Activated naive CD4-positive, alpha-beta T cell treated with anti-CD3 and anti-CD28 coated beads, Interleukin-2, amount 10 ng/mL, durations not matched to agents 7 days and 5 days (primary cell): Measurements from ENCODE around the gene KLK1.
A peak's percentile ranks its signal among the peaks of the same experiment; 100 is the strongest.

Source experiments
- CTCF ChIA-PET: fragments of 350-600 bp; sonication (Branson Sonifier 250); formaldehyde crosslinking; loops from one replicate; lab custom pipeline; 2021; ENCODE audit warnings: antibody characterized with exemption; lab: Charles Lee
- DNase-seq: peaks from one replicate; pipeline ENCODE4 v3.0.0-alpha.2; 2020
- H3K27ac Mint-ChIP-seq: one replicate; pipeline ENCODE4 v1.8.0; 2021; ENCODE audit warnings: mild to moderate bottlenecking, moderate library complexity, mixed read lengths
- H3K27me3 Mint-ChIP-seq: one replicate; pipeline ENCODE4 v1.8.0; 2021; ENCODE audit warnings: mild to moderate bottlenecking, mixed read lengths
- H3K36me3 Mint-ChIP-seq: one replicate; pipeline ENCODE4 v1.8.0; 2021; ENCODE audit warnings: mixed read lengths
- H3K4me1 Mint-ChIP-seq: one replicate; pipeline ENCODE4 v1.8.0; 2021; ENCODE audit warnings: mixed read lengths
- H3K4me3 Mint-ChIP-seq: one replicate; pipeline ENCODE4 v1.8.0; 2021; ENCODE audit warnings: mild to moderate bottlenecking, moderate library complexity, mixed read lengths
- H3K9me3 Mint-ChIP-seq: one replicate; pipeline ENCODE4 v1.8.0; 2021; ENCODE audit warnings: mixed read lengths

The KLK1 gene

DNA sequence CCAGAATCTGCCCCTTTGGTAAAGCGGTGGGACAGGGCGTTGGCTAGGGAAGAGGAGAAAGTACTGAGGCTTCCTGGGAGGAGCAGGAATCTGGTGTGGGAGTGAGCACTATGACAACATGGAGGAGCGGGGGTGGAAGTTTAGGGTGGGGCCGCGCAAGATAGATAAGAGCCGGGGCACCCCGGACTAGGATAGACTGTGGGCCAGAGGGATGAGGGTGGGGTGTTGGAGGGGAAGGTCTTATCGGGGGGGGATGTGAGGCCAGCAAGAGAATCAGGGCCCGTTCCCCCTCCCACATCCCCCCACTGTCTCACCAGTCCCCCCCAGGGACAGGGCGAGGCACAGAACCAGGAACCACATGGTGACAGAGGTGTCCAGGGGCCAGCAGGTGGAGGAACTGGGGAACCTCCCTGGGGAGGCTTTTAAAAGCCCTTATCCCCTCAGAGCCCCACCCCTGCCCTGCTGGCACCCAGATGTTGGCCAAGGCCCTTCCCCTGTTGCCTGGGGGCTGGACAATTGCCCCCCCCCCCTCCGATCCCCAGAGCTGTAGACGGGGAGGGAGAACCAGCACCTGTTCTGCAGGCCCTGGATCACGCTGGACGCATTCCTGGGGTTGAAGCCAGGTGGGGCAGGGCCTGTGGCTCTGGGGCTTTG, at the start of gene KLK1:
Gene KLK1 (minus strand): TSS at position 399 of the 654 bp plus-strand sequence. CDS start 39 bp downstream, at position 360.
- no peak within 1 kb of the TSS for H3K27ac Mint-ChIP-seq
- no peak for DNase-seq
- no peak within 1 kb of the TSS for H3K4me3 Mint-ChIP-seq
- peaks cover 76% of the 10 kb centered on the region for H3K27me3 Mint-ChIP-seq
- CTCF ChIA-PET: no interaction called here
- no peaks in the 10 kb centered on the region for H3K9me3 Mint-ChIP-seq
- H3K4me1 Mint-ChIP-seq: peaks cover 25% of the 10 kb centered on the region
- no peaks in the 10 kb centered on the region for H3K36me3 Mint-ChIP-seq

DNA sequence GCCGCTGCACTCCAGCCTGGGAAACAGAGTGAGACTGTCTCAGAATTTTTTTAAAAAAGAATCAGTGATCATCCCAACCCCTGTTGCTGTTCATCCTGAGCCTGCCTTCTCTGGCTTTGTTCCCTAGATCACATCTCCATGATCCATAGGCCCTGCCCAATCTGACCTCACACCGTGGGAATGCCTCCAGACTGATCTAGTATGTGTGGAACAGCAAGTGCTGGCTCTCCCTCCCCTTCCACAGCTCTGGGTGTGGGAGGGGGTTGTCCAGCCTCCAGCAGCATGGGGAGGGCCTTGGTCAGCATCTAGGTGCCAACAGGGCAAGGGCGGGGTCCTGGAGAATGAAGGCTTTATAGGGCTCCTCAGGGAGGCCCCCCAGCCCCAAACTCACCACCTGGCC, 49.5 kb upstream of the KLK1 start, which contains the start of gene KLK2:
Gene KLK2 (plus strand): TSS at position 384 of the 400 bp plus-strand sequence. CDS start 35 bp downstream, outside the sequence.
- Mint-ChIP-seq H3K27ac (no peak within 1 kb of the TSS), H3K36me3 (no peaks in the 10 kb centered on the region), H3K4me3 (no peak within 1 kb of the TSS), H3K27me3 (peaks cover 25% of the 10 kb centered on the region), H3K9me3 (no peaks in the 10 kb centered on the region), H3K4me1 (no peaks in the 10 kb centered on the region)
- no peak for DNase-seq
- CTCF ChIA-PET: no interaction called here

DNA sequence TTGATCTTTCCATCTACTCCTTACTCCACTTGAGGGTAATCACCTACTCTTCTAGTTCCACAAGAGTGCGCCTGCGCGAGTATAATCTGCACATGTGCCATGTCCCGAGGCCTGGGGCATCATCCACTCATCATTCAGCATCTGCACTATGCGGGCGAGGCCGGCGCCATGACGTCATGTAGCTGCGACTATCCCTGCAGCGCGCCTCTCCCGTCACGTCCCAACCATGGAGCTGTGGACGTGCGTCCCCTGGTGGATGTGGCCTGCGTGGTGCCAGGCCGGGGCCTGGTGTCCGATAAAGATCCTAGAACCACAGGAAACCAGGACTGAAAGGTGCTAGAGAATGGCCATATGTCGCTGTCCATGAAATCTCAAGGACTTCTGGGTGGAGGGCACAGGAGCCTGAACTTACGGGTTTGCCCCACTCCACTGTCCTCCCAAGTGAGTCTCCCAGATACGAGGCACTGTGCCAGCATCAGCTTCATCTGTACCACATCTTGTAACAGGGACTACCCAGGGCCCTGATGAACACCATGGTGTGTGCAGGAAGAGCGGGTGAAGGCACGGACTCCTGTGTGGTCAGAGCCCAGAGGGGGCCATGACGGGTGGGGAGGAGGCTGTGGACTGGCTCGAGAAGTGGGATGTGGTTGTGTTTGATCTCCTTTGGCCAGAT, 47.0 kb upstream of the KLK1 start:
- Mint-ChIP-seq H3K36me3 (no peaks in the 10 kb centered on the region), H3K27me3 (peaks cover 23% of the 10 kb centered on the region), H3K27ac (no peak overlapping the region), H3K9me3 (no peaks in the 10 kb centered on the region), H3K4me1 (no peaks in the 10 kb centered on the region), H3K4me3 (no peak overlapping the region)
- CTCF ChIA-PET: no interaction called here
- peak; percentile 28 for DNase-seq

DNA sequence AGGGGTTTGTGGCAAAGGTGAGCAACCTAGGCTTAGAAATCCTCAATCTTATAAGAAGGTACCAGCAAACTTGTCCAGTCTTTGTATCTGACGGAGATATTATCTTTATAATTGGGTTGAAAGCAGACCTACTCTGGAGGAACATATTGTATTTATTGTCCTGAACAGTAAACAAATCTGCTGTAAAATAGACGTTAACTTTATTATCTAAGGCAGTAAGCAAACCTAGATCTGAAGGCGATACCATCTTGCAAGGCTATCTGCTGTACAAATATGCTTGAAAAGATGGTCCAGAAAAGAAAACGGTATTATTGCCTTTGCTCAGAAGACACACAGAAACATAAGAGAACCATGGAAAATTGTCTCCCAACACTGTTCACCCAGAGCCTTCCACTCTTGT, 45.9 kb upstream of the KLK1 start:
- H3K27me3 Mint-ChIP-seq: peaks cover 31% of the 10 kb centered on the region
- no peak overlapping the region for H3K27ac Mint-ChIP-seq
- H3K36me3 Mint-ChIP-seq: no peaks in the 10 kb centered on the region
- CTCF ChIA-PET: no interaction called here
- H3K4me1 Mint-ChIP-seq: no peaks in the 10 kb centered on the region
- DNase-seq: no peak
- H3K9me3 Mint-ChIP-seq: no peaks in the 10 kb centered on the region
- H3K4me3 Mint-ChIP-seq: no peak overlapping the region

DNA sequence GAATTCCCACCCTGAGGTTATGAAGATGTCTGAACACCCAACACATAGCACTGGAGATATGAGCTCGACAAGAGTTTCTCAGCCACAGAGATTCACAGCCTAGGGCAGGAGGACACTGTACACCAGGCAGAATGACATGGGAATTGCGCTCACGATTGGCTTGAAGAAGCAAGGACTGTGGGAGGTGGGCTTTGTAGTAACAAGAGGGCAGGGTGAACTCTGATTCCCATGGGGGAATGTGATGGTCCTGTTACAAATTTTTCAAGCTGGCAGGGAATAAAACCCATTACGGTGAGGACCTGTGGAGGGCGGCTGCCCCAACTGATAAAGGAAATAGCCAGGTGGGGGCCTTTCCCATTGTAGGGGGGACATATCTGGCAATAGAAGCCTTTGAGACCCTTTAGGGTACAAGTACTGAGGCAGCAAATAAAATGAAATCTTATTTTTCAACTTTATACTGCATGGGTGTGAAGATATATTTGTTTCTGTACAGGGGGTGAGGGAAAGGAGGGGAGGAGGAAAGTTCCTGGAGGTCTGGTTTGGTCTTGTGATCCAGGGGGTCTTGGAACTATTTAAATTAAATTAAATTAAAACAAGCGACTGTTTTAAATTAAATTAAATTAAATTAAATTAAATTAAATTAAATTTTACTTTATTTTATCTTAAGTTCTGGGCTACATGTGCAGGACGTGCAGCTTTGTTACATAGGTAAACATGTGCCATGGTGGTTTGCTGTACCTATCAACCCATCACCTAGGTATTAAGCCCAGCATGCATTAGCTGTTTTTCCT, 38.1 kb upstream of the KLK1 start:
- Mint-ChIP-seq H3K9me3 (peaks cover 14% of the 10 kb centered on the region), H3K4me3 (no peak overlapping the region), H3K27me3 (peaks cover 38% of the 10 kb centered on the region), H3K36me3 (no peaks in the 10 kb centered on the region), H3K27ac (no peak overlapping the region), H3K4me1 (no peaks in the 10 kb centered on the region)
- no peak for DNase-seq
- CTCF ChIA-PET: no interaction called here

DNA sequence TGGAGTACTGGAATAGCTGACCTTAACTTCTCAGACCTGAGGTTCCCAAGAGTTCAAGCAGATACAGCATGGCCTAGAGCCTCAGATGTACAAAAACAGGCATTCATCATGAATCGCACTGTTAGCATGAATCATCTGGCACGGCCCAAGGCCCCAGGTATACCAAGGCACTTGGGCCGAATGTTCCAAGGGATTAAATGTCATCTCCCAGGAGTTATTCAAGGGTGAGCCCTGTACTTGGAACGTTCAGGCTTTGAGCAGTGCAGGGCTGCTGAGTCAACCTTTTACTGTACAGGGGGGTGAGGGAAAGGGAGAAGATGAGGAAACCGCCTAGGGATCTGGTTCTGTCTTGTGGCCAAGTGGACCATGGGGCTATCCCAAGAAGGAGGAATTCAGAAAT, 37.4 kb upstream of the KLK1 start:
- CTCF ChIA-PET: no interaction called here
- H3K36me3 Mint-ChIP-seq: no peaks in the 10 kb centered on the region
- H3K27ac Mint-ChIP-seq: no peak overlapping the region
- H3K4me1 Mint-ChIP-seq: no peaks in the 10 kb centered on the region
- peaks cover 37% of the 10 kb centered on the region for H3K27me3 Mint-ChIP-seq
- no peak overlapping the region for H3K4me3 Mint-ChIP-seq
- no peak for DNase-seq
- peaks cover 14% of the 10 kb centered on the region for H3K9me3 Mint-ChIP-seq

DNA sequence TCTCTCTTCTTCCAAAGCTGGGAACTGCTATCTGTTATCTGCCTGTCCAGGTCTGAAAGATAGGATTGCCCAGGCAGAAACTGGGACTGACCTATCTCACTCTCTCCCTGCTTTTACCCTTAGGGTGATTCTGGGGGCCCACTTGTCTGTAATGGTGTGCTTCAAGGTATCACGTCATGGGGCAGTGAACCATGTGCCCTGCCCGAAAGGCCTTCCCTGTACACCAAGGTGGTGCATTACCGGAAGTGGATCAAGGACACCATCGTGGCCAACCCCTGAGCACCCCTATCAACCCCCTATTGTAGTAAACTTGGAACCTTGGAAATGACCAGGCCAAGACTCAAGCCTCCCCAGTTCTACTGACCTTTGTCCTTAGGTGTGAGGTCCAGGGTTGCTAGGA, 36.3 kb upstream of the KLK1 start:
- H3K9me3 Mint-ChIP-seq: peaks cover 14% of the 10 kb centered on the region
- CTCF ChIA-PET: no interaction called here
- no peak for DNase-seq
- no peak overlapping the region for H3K4me3 Mint-ChIP-seq
- no peaks in the 10 kb centered on the region for H3K4me1 Mint-ChIP-seq
- H3K27ac Mint-ChIP-seq: no peak overlapping the region
- H3K27me3 Mint-ChIP-seq: peaks cover 36% of the 10 kb centered on the region
- no peaks in the 10 kb centered on the region for H3K36me3 Mint-ChIP-seq

DNA sequence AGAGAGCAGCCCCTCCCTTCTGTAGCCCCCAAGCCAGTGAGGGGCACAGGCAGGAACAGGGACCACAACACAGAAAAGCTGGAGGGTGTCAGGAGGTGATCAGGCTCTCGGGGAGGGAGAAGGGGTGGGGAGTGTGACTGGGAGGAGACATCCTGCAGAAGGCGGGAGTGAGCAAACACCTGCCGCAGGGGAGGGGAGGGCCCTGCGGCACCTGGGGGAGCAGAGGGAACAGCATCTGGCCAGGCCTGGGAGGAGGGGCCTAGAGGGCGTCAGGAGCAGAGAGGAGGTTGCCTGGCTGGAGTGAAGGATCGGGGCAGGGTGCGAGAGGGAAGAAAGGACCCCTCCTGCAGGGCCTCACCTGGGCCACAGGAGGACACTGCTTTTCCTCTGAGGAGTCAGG, 35.3 kb upstream of the KLK1 start:
- Mint-ChIP-seq H3K4me3 (no peak overlapping the region), H3K27ac (no peak overlapping the region), H3K9me3 (peaks cover 14% of the 10 kb centered on the region), H3K36me3 (no peaks in the 10 kb centered on the region), H3K4me1 (no peaks in the 10 kb centered on the region), H3K27me3 (peaks cover 35% of the 10 kb centered on the region)
- CTCF ChIA-PET: no interaction called here
- DNase-seq: no peak

DNA sequence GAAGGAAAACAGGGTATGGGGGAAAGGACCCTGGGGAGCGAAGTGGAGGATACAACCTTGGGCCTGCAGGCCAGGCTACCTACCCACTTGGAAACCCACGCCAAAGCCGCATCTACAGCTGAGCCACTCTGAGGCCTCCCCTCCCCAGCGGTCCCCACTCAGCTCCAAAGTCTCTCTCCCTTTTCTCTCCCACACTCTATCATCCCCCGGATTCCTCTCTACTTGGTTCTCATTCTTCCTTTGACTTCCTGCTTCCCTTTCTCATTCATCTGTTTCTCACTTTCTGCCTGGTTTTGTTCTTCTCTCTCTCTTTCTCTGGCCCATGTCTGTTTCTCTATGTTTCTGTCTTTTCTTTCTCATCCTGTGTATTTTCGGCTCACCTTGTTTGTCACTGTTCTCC, 33.8 kb upstream of the KLK1 start:
- Mint-ChIP-seq H3K9me3 (peaks cover 14% of the 10 kb centered on the region), H3K27ac (no peak overlapping the region), H3K4me3 (no peak overlapping the region), H3K4me1 (no peaks in the 10 kb centered on the region), H3K36me3 (no peaks in the 10 kb centered on the region), H3K27me3 (peaks cover 35% of the 10 kb centered on the region)
- DNase-seq: no peak
- CTCF ChIA-PET: no interaction called here

DNA sequence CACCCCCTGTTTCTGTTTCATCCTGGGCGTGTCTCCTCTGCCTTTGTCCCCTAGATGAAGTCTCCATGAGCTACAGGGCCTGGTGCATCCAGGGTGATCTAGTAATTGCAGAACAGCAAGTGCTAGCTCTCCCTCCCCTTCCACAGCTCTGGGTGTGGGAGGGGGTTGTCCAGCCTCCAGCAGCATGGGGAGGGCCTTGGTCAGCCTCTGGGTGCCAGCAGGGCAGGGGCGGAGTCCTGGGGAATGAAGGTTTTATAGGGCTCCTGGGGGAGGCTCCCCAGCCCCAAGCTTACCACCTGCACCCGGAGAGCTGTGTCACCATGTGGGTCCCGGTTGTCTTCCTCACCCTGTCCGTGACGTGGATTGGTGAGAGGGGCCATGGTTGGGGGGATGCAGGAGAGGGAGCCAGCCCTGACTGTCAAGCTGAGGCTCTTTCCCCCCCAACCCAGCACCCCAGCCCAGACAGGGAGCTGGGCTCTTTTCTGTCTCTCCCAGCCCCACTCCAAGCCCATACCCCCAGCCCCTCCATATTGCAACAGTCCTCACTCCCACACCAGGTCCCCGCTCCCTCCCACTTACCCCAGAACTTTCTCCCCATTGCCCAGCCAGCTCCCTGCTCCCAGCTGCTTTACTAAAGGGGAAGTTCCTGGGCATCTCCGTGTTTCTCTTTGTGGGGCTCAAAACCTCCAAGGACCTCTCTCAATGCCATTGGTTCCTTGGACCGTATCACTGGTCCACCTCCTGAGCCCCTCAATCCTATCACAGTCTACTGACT, 31.2 kb upstream of the KLK1 start, which contains the start of gene KLK3:
Gene KLK3 (plus strand): TSS at position 280 of the 775 bp plus-strand sequence. CDS start 41 bp downstream, at position 321.
- CTCF ChIA-PET: no interaction called here
- Mint-ChIP-seq H3K4me1 (no peaks in the 10 kb centered on the region), H3K27me3 (peaks cover 34% of the 10 kb centered on the region), H3K36me3 (no peaks in the 10 kb centered on the region), H3K27ac (no peak within 1 kb of the TSS), H3K9me3 (no peaks in the 10 kb centered on the region), H3K4me3 (no peak within 1 kb of the TSS)
- no peak for DNase-seq

DNA sequence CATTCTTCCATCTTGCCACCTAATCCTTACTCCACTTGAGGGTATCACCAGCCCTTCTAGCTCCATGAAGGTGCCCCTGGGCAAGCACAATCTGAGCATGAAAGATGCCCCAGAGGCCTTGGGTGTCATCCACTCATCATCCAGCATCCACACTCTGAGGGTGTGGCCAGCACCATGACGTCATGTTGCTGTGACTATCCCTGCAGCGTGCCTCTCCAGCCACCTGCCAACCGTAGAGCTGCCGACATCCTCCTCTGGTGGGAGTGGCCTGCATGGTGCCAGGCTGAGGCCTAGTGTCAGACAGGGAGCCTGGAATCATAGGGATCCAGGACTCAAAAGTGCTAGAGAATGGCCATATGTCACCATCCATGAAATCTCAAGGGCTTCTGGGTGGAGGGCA, 28.0 kb upstream of the KLK1 start:
- CTCF ChIA-PET: no interaction called here
- no peaks in the 10 kb centered on the region for H3K4me1 Mint-ChIP-seq
- H3K4me3 Mint-ChIP-seq: no peak overlapping the region
- H3K36me3 Mint-ChIP-seq: no peaks in the 10 kb centered on the region
- no peaks in the 10 kb centered on the region for H3K9me3 Mint-ChIP-seq
- no peak for DNase-seq
- H3K27me3 Mint-ChIP-seq: peaks cover 14% of the 10 kb centered on the region
- H3K27ac Mint-ChIP-seq: no peak overlapping the region

DNA sequence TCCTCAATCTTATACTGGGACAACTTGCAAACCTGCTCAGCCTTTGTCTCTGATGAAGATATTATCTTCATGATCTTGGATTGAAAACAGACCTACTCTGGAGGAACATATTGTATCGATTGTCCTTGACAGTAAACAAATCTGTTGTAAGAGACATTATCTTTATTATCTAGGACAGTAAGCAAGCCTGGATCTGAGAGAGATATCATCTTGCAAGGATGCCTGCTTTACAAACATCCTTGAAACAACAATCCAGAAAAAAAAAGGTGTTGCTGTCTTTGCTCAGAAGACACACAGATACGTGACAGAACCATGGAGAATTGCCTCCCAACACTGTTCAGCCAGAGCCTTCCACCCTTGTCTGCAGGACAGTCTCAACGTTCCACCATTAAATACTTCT, 27.2 kb upstream of the KLK1 start:
- H3K4me3 Mint-ChIP-seq: no peak overlapping the region
- DNase-seq: no peak
- peaks cover 13% of the 10 kb centered on the region for H3K27me3 Mint-ChIP-seq
- H3K4me1 Mint-ChIP-seq: no peaks in the 10 kb centered on the region
- H3K27ac Mint-ChIP-seq: no peak overlapping the region
- no peaks in the 10 kb centered on the region for H3K36me3 Mint-ChIP-seq
- H3K9me3 Mint-ChIP-seq: no peaks in the 10 kb centered on the region
- CTCF ChIA-PET: no interaction called here

DNA sequence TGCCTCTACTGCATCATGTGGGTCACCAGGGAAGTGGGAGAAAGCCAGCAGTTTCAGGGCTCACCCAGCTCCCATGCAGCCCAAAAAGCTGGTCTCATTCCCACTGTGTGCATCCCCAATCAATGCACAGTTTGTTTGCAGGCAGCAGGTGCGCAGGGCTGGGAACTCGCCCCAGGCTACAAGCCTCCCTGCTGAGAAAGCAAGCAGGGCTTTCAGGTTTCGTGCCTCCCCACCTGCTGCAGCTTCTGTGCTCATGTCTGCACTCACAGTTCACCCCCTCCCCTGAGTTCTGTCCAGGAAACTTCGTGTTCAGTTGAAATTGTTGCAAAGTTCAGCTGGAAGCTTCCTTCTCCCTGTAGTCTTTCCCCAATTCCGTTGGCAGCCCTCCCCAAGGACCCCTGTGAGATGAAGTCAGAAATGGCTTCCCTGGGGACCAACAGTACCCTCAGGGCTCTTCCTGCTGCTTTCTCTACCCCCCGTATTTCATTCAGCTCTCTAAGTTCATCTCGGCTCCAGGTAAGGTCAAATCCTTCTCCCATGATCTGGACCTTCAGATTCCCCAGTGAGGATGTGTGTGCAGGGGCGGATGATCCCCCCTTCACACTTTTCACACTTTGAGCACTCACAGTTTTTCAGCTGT, 20.8 kb upstream of the KLK1 start:
- CTCF ChIA-PET: interaction anchor here (1.3 kb wide), 1 partner anchor 77 kb away, joined by 4 read pairs; no protein-coding TSS in a partner anchor
- DNase-seq: no peak
- Mint-ChIP-seq H3K4me1 (no peaks in the 10 kb centered on the region), H3K27ac (no peak overlapping the region), H3K4me3 (no peak overlapping the region), H3K36me3 (no peaks in the 10 kb centered on the region), H3K9me3 (peaks cover 4% of the 10 kb centered on the region), H3K27me3 (peaks cover 20% of the 10 kb centered on the region)
